A549 (cell line): ENCODE data around the gene SORL1-AS1.

ENCODE experiments used
- CTCF ChIP-seq: fragments of >200 bp; sonication (Bioruptor Twin); formaldehyde crosslinking; IDR thresholded peaks from 3 replicates; pipeline ENCODE4 v1.5.1; 2016
- FOXS1 ChIP-seq: fragments of 250-450 bp; sonication (Bioruptor Pico); IDR thresholded peaks from 2 replicates; pipeline ENCODE4 v1.5.0; 2020; ENCODE audit warnings: mild to moderate bottlenecking, moderate library complexity
- POLR2A ChIP-seq: IDR thresholded peaks from 2 replicates; pipeline ENCODE4 v1.6.1; 2012; ENCODE audit warnings: mild to moderate bottlenecking, low read length
- TF ChIP-seq, protein P1 (sequence below): fragments of 250-450 bp; sonication (Bioruptor Pico); IDR thresholded peaks from 2 replicates; pipeline ENCODE4 v1.5.0; 2020; ENCODE audit warnings: low read depth, mild to moderate bottlenecking, moderate library complexity

GRCh38 chr11:121427400-121427744 is 25.4 kb downstream of the SORL1-AS1 start:
- no peak for TF ChIP-seq FOXS1 (CRISPR knock-in tag)
- TF ChIP-seq, protein P1, sequence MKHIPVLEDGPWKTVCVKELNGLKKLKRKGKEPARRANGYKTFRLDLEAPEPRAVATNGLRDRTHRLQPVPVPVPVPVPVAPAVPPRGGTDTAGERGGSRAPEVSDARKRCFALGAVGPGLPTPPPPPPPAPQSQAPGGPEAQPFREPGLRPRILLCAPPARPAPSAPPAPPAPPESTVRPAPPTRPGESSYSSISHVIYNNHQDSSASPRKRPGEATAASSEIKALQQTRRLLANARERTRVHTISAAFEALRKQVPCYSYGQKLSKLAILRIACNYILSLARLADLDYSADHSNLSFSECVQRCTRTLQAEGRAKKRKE (CRISPR knock-in tag) = no peak
- TF ChIP-seq CTCF = no peak
- no peak for TF ChIP-seq POLR2A
